Psoas muscle (tissue), 8 donors: ENCODE results near the gene KDM2A. TPM values are rescaled to one million over a fixed set of nuclear protein-coding genes. Genes with fewer than 3 reads are reported as not detected.
"Not testable (repeated sequence)": the region's sequence is repeated elsewhere in the genome, so short reads cannot be mapped to it uniquely, and the experiment has no call there.

ENCODE experiments used
- ATAC-seq, 4 donors: fragments of 200-7000 bp; cut with Tn5 transposase; one replicate each; pipeline ENCODE4 v1.9.1; 2020; ENCODE audit warnings: moderate library complexity in 3 of 4, mild to moderate bottlenecking in 2 of 4
- DNase-seq, 2 donors: peaks; one replicate each; pipeline ENCODE4 v3.0.0-alpha.2; 2020
- H3K27ac ChIP-seq: fragments of 200-600 bp; one replicate; pipeline ENCODE4 v1.8.0; 2022
- H3K27me3 ChIP-seq, 3 donors: fragments of 200-600 bp in 1 of 3; one replicate each; pipeline versions ENCODE4 v1.6.1 to v1.8.0; 2013 to 2022; ENCODE audit warnings: low read length in 2 of 3, mild to moderate bottlenecking in 2 of 3, moderate library complexity in 1 of 3; ENCODE audit not compliant: insufficient read depth in 3 of 3
- H3K36me3 ChIP-seq, 2 donors: fragments of 200-600 bp in 1 of 2; one replicate each; pipeline versions ENCODE4 v1.6.1 to v1.8.0; 2013 to 2022; ENCODE audit warnings: low read depth in 1 of 2, mild to moderate bottlenecking in 1 of 2, moderate library complexity in 1 of 2; ENCODE audit not compliant: insufficient read depth in 1 of 2
- H3K4me1 ChIP-seq: fragments of 200-600 bp; one replicate; pipeline ENCODE4 v1.8.0; 2022
- H3K4me3 ChIP-seq: fragments of 200-600 bp; one replicate; pipeline ENCODE4 v1.8.0; 2022; ENCODE audit warnings: mild to moderate bottlenecking
- H3K9me3 ChIP-seq: fragments of 200-600 bp; one replicate; pipeline ENCODE4 v1.8.0; 2022
- CTCF ChIP-seq: fragments of 200-600 bp; IDR thresholded peaks from one replicate; pipeline ENCODE4 v1.8.0; 2022; ENCODE audit warnings: antibody characterized with exemption
- WGBS, 3 donors: extraction: QIAGEN DNeasy Blood & Tissue Kit; methylation state at CpG; one replicate each; pipeline versions ENCODE4 v1.1.6 to v1.1.7; 2013; 5-methylcytosine and 5-hydroxymethylcytosine counted together
- intact Hi-C, 2 donors: fragments of 100-400 bp; cut with DNase I; formaldehyde crosslinking; loops; one replicate each; pipeline versions ENCODE4 v1.11.0 to v1.14.2; 2022
- polyA plus RNA-seq, 3 donors: library from polyadenylated mRNA; stranded (reverse); fragments of 200-250 nt; gene quantifications; one replicate each; pipeline ENCODE4 v1.2.3, GENCODE V29; 2013
- total RNA-seq, 4 donors: library from RNA; stranded (reverse); fragmentation: NEBNext Ultra II Directional in 2 of 4; extraction: Animal tissue kit (Norgen Biotek cat#: 25700) in 2 of 4; gene quantifications; one replicate each; pipeline versions ENCODE4 v1.2.1 to v1.2.4, GENCODE V29; 2021 to 2023
- donor health status: healthy with polysubstance abuse.
- donor health status: DM: no; HTN: no; CAD: no; lungs with moderate emphysema.
- donor health status: Bipolar disorder and iron deficiency.
- donor health status: healthy.
- donor health status: DM: yes; HTN: yes; CAD: no.
- donor health status: DM: no; HTN: no; CAD: no.
- donor health status: DM: no; HTN: no; CAD: no.
- donor health status: DM: yes; HTN: yes; CAD: no.

The KDM2A gene
- total and polyA plus RNA-seq, 7 donors = 26.6 to 67.9 (median 52.4) TPM

- H3K4me3 ChIP-seq = no peak overlapping the region
- no peaks in the 10 kb centered on the region for H3K27me3 ChIP-seq
- no peak for TF ChIP-seq CTCF
- H3K9me3 ChIP-seq = no peaks in the 10 kb centered on the region
- peaks cover 0 to 11% of the 10 kb centered on the region in 2 donors for H3K36me3 ChIP-seq
- 88 to 95% (median 91%) methylated on average over 1 of the region's 1 CpG for WGBS, 3 donors
- no peak for ATAC-seq
- H3K27ac ChIP-seq = peak overlapping the region; percentile 72
- H3K4me1 ChIP-seq = peaks cover 39% of the 10 kb centered on the region
- intact Hi-C loops = loop anchor here (5.0 to 10.0 kb wide), 4 partner anchors 45 to 115 kb away; no protein-coding TSS in a partner anchor
- DNase-seq = no peak
These were observed 48.7 kb downstream of the KDM2A start for GRCh38 chr11:67167719-67168118.

- ATAC-seq = peak in 3 of 4 donors; percentile 30 to 55 (median 40)
- 27 to 54% (median 34%) methylated on average over 9 of the region's 9 CpGs for WGBS, 3 donors
- peak overlapping the region; percentile 42 for H3K27ac ChIP-seq
These were observed 49.8 kb downstream of the KDM2A start for GRCh38 chr11:67168911-67169310.

GRCh38 chr11:67174311-67174710, 55.2 kb downstream of the KDM2A start:
- WGBS, 3 donors = 83 to 94% (median 89%) methylated on average over 1 of the region's 1 CpG

More at GRCh38 chr11:67168911-67169310, 49.8 kb downstream of the KDM2A start:
- DNase-seq = peak in 1 of 2 donors; percentile 54
- intact Hi-C loops = loop anchor here (5.0 to 10.0 kb wide), 4 partner anchors 47 to 117 kb away; no protein-coding TSS in a partner anchor
- not testable (repeated sequence) for H3K4me3 ChIP-seq, H3K27me3 ChIP-seq, H3K9me3 ChIP-seq
- Histone ChIP-seq H3K4me1 (peaks cover 27% of the 10 kb centered on the region), H3K36me3 (peaks cover 0 to 11% of the 10 kb centered on the region in 2 donors)

GRCh38 chr11:67177399-67178281, 58.6 kb downstream of the KDM2A start:
- no peaks in the 10 kb centered on the region for H3K4me1 ChIP-seq

More at GRCh38 chr11:67174311-67174710, 55.2 kb downstream of the KDM2A start:
- Histone ChIP-seq H3K9me3 (no peaks in the 10 kb centered on the region), H3K4me1 (peaks cover 5% of the 10 kb centered on the region), H3K4me3 (no peak overlapping the region), H3K27ac (no peak overlapping the region), H3K27me3 (no peaks in the 10 kb centered on the region), H3K36me3 (peaks cover 0 to 11% of the 10 kb centered on the region in 2 donors)
- ATAC-seq = no peak
- no peak for DNase-seq
- no peak for TF ChIP-seq CTCF
- intact Hi-C loops = no loop called here

More at GRCh38 chr11:67177399-67178281, 58.6 kb downstream of the KDM2A start:
- WGBS, 3 donors = 91 to 93% (median 91%) methylated on average over 9 of the region's 9 CpGs
- no peak for TF ChIP-seq CTCF
- DNase-seq = no peak
- Histone ChIP-seq H3K27me3 (no peaks in the 10 kb centered on the region), H3K36me3 (peaks cover 0 to 30% of the 10 kb centered on the region in 2 donors), H3K4me3 (no peak overlapping the region), H3K27ac (no peak overlapping the region), H3K9me3 (no peaks in the 10 kb centered on the region)
- intact Hi-C loops = loop anchor here in 1 of 2 donors (5.0 kb wide), 1 partner anchor 35 kb away; no protein-coding TSS in a partner anchor
- no peak for ATAC-seq
